K562 (cell line): ENCODE data around the gene E2F2. TPM values are rescaled to one million over a fixed set of nuclear protein-coding genes. Genes with fewer than 3 reads are reported as not detected.

ENCODE experiments used
- ARID1B ChIP-seq: fragments of 450-650 bp; IDR thresholded peaks from 2 replicates; pipeline ENCODE4 v1.6.1; 2016; ENCODE audit warnings: antibody characterized with exemption, mild to moderate bottlenecking, inconsistent platforms
- CBX3 ChIP-seq, 2 experiments: IDR thresholded peaks; 1 replicate in 1 of 2; 2 replicates in 1 of 2; pipeline ENCODE4 v1.6.1; 2012; ENCODE audit warnings: inconsistent platforms in 2 of 2, low read length in 2 of 2, borderline replicate concordance in 1 of 2, control low read depth in 1 of 2
- CLOCK ChIP-seq: fragments of 250-450 bp; sonication (Bioruptor Pico); IDR thresholded peaks from 2 replicates; pipeline ENCODE4 v1.4.0; 2020; ENCODE audit warnings: mild to moderate bottlenecking, moderate library complexity, borderline replicate concordance
- ELF4 ChIP-seq: fragments of 450-650 bp; formaldehyde crosslinking; IDR thresholded peaks from 2 replicates; pipeline ENCODE4 v1.4.0; 2022; ENCODE audit warnings: missing genetic modification characterization
- ETS1 ChIP-seq: conservative IDR thresholded peaks from 2 replicates; pipeline ENCODE4 v1.6.1; 2011; ENCODE audit warnings: low read depth, mild to moderate bottlenecking, low read length; ENCODE audit not compliant: control insufficient read depth
- ETV5 ChIP-seq: sonication (generic); formaldehyde crosslinking; IDR thresholded peaks from 2 replicates; pipeline ENCODE4 v1.4.0; 2020; ENCODE audit warnings: low read depth, mild to moderate bottlenecking, missing genetic modification reagents
- HDAC6 ChIP-seq: IDR thresholded peaks from 2 replicates; pipeline ENCODE4 v1.6.1; 2012; ENCODE audit warnings: low read depth, mild to moderate bottlenecking, control low read depth, inconsistent platforms, low read length, moderate library complexity
- L3MBTL2 ChIP-seq: fragments of 450-650 bp; IDR thresholded peaks from 2 replicates; pipeline ENCODE4 v1.6.1; 2016; ENCODE audit warnings: mild to moderate bottlenecking, moderate library complexity
- MYC ChIP-seq, 2 experiments: fragments of 250-450 bp in 1 of 2; sonication (Bioruptor Pico) in 1 of 2; IDR thresholded peaks; 2 replicates each; pipeline versions ENCODE4 v1.5.1 to v1.6.1; 2012 to 2021; ENCODE audit warnings: low read depth in 2 of 2, borderline replicate concordance in 1 of 2, improper control_type of control experiment in 1 of 2, low read length in 1 of 2, mild to moderate bottlenecking in 1 of 2, moderate library complexity in 1 of 2
- NBN ChIP-seq: fragments of 450-650 bp; IDR thresholded peaks from 2 replicates; pipeline ENCODE4 v1.6.1; 2016; ENCODE audit warnings: low read depth, mild to moderate bottlenecking
- NCOA6 ChIP-seq: fragments of 450-650 bp; IDR thresholded peaks from 2 replicates; pipeline ENCODE4 v1.6.1; 2017; ENCODE audit warnings: mild to moderate bottlenecking
- NCOR1 ChIP-seq: fragments of 450-650 bp; IDR thresholded peaks from 2 replicates; pipeline ENCODE4 v1.6.1; 2016; ENCODE audit warnings: mild to moderate bottlenecking, moderate library complexity
- NFRKB ChIP-seq: fragments of 450-650 bp; IDR thresholded peaks from 2 replicates; pipeline ENCODE4 v1.6.1; 2016; ENCODE audit warnings: low read depth
- POLR2G ChIP-seq: fragments of 200-400 bp; formaldehyde crosslinking; IDR thresholded peaks from 2 replicates; pipeline ENCODE4 v1.6.1; 2017; ENCODE audit warnings: low read depth, mild to moderate bottlenecking, antibody characterized with exemption, low read length, moderate library complexity
- PTBP1 ChIP-seq: fragments of 200-400 bp; formaldehyde crosslinking; IDR thresholded peaks from 2 replicates; pipeline ENCODE4 v1.6.1; 2017; ENCODE audit warnings: low read depth, low read length
- SIN3A ChIP-seq, 2 experiments: fragments of 150-350 bp in 1 of 2; IDR thresholded peaks; 2 replicates each; pipeline ENCODE4 v1.6.1; 2011 to 2016; ENCODE audit warnings: borderline replicate concordance in 2 of 2, low read depth in 2 of 2, low read length in 2 of 2, mild to moderate bottlenecking in 2 of 2, moderate library complexity in 2 of 2; ENCODE audit not compliant: control insufficient read depth in 1 of 2
- SMARCE1 ChIP-seq: fragments of 450-650 bp; IDR thresholded peaks from 2 replicates; pipeline ENCODE4 v1.7.1; 2016; ENCODE audit warnings: mild to moderate bottlenecking
- SNRNP70 ChIP-seq: fragments of 200-400 bp; formaldehyde crosslinking; optimal IDR thresholded peaks from 2 replicates; pipeline ENCODE3; 2017; ENCODE audit warnings: low read depth, low read length
- TCF3 ChIP-seq: sonication (generic); formaldehyde crosslinking; IDR thresholded peaks from 2 replicates; pipeline ENCODE4 v1.4.0; 2020; ENCODE audit warnings: mild to moderate bottlenecking, missing genetic modification reagents
- ZFP30 ChIP-seq: fragments of 250-450 bp; sonication (Bioruptor Pico); IDR thresholded peaks from 2 replicates; pipeline ENCODE4 v1.8.0; 2022; ENCODE audit warnings: moderate library complexity, mild to moderate bottlenecking, inconsistent platforms, borderline replicate concordance
- ZNF24 ChIP-seq: fragments of 450-650 bp; IDR thresholded peaks from 2 replicates; pipeline ENCODE4 v1.6.1; 2016
- polyA plus RNA-seq, 8 experiments: library from polyadenylated mRNA; depleted of rRNA in 4 of 8; stranded (reverse) in 5 of 8; unstranded in 3 of 8; fragments of >200 nt; fragmentation: Nextera tagmentation in 2 of 8; fragmentation: Illumina TruSeq in 1 of 8; extraction: Ambion mirVana in 2 of 8; extraction: Trizol in 1 of 8; gene quantifications; 2 replicates each; pipeline versions ENCODE4 v1.2.1 to v1.2.3, GENCODE V29; 2011 to 2014; ENCODE audit warnings: inconsistent platforms in 1 of 8, missing spikeins in 1 of 8
- total RNA-seq, 7 experiments: library from RNA; depleted of rRNA in 6 of 7; stranded (reverse); fragments of >200 nt in 6 of 7; fragmentation: Illumina TruSeq in 2 of 7; extraction: Trizol in 2 of 7; gene quantifications; 2 replicates each; pipeline versions ENCODE4 v1.2.1 to v1.2.3, GENCODE V29; 2011 to 2021; ENCODE audit warnings: low replicate concordance in 1 of 7
- TF ChIP-seq, protein P1 (sequence below): fragments of 450-650 bp; formaldehyde crosslinking; IDR thresholded peaks from 2 replicates; pipeline ENCODE4 v1.4.0; 2022; ENCODE audit warnings: missing genetic modification characterization

Gene E2F2
- total and polyA plus RNA-seq, 9 of the 15 experiments (the other 6 are each of a cell fraction or from before 2014, with no cell fraction given) = 3.1 to 25.3 (median 11.4) TPM

DNA sequence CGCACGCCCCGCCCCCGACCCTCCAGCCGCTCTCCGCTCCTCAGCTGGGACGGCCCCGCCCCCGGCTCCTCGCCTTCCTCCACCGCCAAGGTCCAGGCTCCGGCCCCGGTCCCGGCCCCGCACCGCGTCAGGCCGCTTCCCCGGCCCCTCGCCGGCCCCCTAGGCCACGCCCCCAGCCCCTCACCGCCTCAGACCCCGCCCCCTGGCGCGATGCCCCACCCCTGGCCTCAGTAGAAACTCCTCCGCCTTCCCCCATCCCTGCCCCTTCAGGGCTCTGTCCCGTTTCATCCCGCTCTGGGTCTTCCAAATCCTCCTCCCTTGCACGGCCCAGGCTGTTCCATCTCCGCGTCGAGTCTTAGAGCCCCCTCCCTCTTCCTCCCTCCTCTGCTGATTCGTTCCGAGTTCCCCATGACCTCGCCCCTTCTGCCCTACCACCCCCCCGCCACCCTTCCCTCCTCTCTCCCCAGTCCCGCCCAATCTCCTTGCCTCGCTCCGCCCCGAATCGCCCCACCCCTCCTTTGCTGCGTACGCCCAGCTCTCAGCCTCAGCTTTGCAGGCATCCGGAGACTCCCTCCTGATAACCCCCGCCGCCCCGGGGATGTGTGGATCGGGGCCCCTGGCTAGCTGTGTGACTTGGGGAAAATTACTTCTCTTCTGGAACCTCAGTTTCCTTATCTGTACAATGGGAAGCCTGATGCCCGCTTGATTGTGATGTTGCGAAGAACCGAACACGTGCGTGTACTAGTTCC is 46.6 kb downstream of the E2F2 start (continued):
- peak; percentile 37; the same call in 1 of the 2 replicates for TF ChIP-seq MYC (IDR thresholded peaks at IDR 0.05; ENCODE audit: low read depth, low read length)
- TF ChIP-seq MYC (CRISPR knock-in tag; IDR thresholded peaks at IDR 0.05; ENCODE audit: borderline replicate concordance, low read depth) = no peak
- TF ChIP-seq SNRNP70 = no peak
- TF ChIP-seq POLR2G = peak; percentile 3
- TF ChIP-seq TCF3 (CRISPR knock-in tag) = no peak
- no peak for TF ChIP-seq NCOA6
- TF ChIP-seq ETV5 (CRISPR knock-in tag) = peak; percentile 81
- no peak for TF ChIP-seq NCOR1
- no peak; the same call in 1 of the 2 replicates for TF ChIP-seq ELF4 (CRISPR knock-in tag)
- peak in 1 of 2 experiments; percentile 60; a peak in 1 of 4 replicates for TF ChIP-seq SIN3A (IDR thresholded peaks at IDR 0.05; ENCODE audit: borderline replicate concordance in 2 of 2, control insufficient read depth in 1 of 2, low read depth in 2 of 2, low read length in 2 of 2)
- TF ChIP-seq, protein P1, sequence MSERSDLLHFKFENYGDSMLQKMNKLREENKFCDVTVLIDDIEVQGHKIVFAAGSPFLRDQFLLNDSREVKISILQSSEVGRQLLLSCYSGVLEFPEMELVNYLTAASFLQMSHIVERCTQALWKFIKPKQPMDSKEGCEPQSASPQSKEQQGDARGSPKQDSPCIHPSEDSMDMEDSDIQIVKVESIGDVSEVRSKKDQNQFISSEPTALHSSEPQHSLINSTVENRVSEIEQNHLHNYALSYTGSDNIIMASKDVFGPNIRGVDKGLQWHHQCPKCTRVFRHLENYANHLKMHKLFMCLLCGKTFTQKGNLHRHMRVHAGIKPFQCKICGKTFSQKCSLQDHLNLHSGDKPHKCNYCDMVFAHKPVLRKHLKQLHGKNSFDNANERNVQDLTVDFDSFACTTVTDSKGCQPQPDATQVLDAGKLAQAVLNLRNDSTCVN (CRISPR knock-in tag) = peak; percentile 78; the same call in 1 of the 2 replicates
- TF ChIP-seq ZNF24 = peak; percentile 75
- no peak for TF ChIP-seq NFRKB
- TF ChIP-seq SMARCE1 = 0 out of 2 replicates have a peak, but pooled peaks have one; percentile 47
- no peak for TF ChIP-seq ZFP30 (CRISPR knock-in tag)
- no peak for TF ChIP-seq HDAC6
- peak; percentile 87 for TF ChIP-seq L3MBTL2
- TF ChIP-seq PTBP1 = peak; percentile 89
- peak in 1 of 2 experiments; percentile 78; a peak in 1 of 3 replicates for TF ChIP-seq CBX3 (IDR thresholded peaks at IDR 0.05; ENCODE audit: borderline replicate concordance in 1 of 2, low read length in 2 of 2)
- TF ChIP-seq ARID1B = peak; percentile 62
- TF ChIP-seq CLOCK (CRISPR knock-in tag) = no peak
- TF ChIP-seq ETS1 = peak; percentile 61; the same call in 1 of the 2 replicates
- TF ChIP-seq NBN = peak; percentile 83
